Measurements from ENCODE around the gene AFP. TPM values are rescaled to one million over a fixed set of nuclear protein-coding genes. Genes with fewer than 3 reads are reported as not detected.
"Not testable (repeated sequence)": the region's sequence is repeated elsewhere in the genome, so short reads cannot be mapped to it uniquely, and the experiment has no call there.

AFP gene
- total RNA-seq (1.3 TPM), polyA plus RNA-seq (0.66 TPM)
- long read RNA-seq, donor 1 = 0 reads
- long read RNA-seq, donor 2 = 0 reads
- long read RNA-seq, donor 3, partial matches to known transcripts = 0 of 1 reads
- long read RNA-seq, donor 3, other reads (novel, unspliced or antisense) = 0 of 1 reads
- long read RNA-seq, donor 4, partial matches to known transcripts = 0 of 2 reads
- long read RNA-seq, donor 4, other reads (novel, unspliced or antisense) = 0 of 2 reads
- long read RNA-seq, donor 5, transcript AFP-202 (15 exons, 2,484 nt) = major isoform, 18 of 32 reads
- long read RNA-seq, donor 5, partial matches to known transcripts = 13 of 32 reads
- long read RNA-seq, donor 5, other reads (novel, unspliced or antisense) = 0 of 32 reads
- long read RNA-seq, donor 6, partial matches to known transcripts = 0 of 2 reads
- long read RNA-seq, donor 6, other reads (novel, unspliced or antisense) = 0 of 2 reads
- long read RNA-seq, donor 7 = 0 reads
- long read RNA-seq, donor 8, partial matches to known transcripts = 0 of 1 reads
- long read RNA-seq, donor 8, other reads (novel, unspliced or antisense) = 0 of 1 reads
- long read RNA-seq, donor 9, partial matches to known transcripts = 0 of 1 reads
- long read RNA-seq, donor 9, other reads (novel, unspliced or antisense) = 0 of 1 reads
- long read RNA-seq, donor 10, partial matches to known transcripts = 0 of 1 reads
- long read RNA-seq, donor 10, other reads (novel, unspliced or antisense) = 0 of 1 reads

GRCh38 chr4:73435984-73436383 lies at the start of gene AFP:
AFP (plus strand) TSS chr4:73436221; CDS start chr4:73436263, 42 bp downstream.
- no peaks in the 10 kb centered on the region for H3K27me3 ChIP-seq (ENCODE audit: control insufficient read depth in 2 of 2, insufficient read depth in 1 of 2, low read length in 1 of 2)
- no peak within 1 kb of the TSS for H3K27ac ChIP-seq (ENCODE audit: low read depth in 1 of 2, low read length in 1 of 2)
- 96% methylated on average over 1 of the region's 1 CpG for WGBS
- no peak within 1 kb of the TSS for H3K4me3 ChIP-seq (ENCODE audit: low read length in 2 of 2)
- H3K4me1 ChIP-seq (ENCODE audit: control insufficient read depth in 2 of 2, insufficient read depth in 2 of 2, low read length in 2 of 2) = no peaks in the 10 kb centered on the region
- no peaks in the 10 kb centered on the region for H3K9me3 ChIP-seq (ENCODE audit: control insufficient read depth in 2 of 2, insufficient read depth in 1 of 2, low read length in 1 of 2)
- no peaks in the 10 kb centered on the region for H3K36me3 ChIP-seq (ENCODE audit: control insufficient read depth in 2 of 2, insufficient read depth in 2 of 2, low read length in 1 of 2)
- DNase-seq (ENCODE audit: low read depth in 6 of 9, low spot score in 9 of 9) = no peak

- H3K4me3 ChIP-seq (ENCODE audit: low read length in 2 of 2) = no peak overlapping the region
- no peak for DNase-seq (ENCODE audit: low read depth in 6 of 9, low spot score in 9 of 9)
- no peaks in the 10 kb centered on the region for H3K4me1 ChIP-seq (ENCODE audit: control insufficient read depth in 2 of 2, insufficient read depth in 2 of 2, low read length in 2 of 2)
- no peak overlapping the region for H3K27ac ChIP-seq (ENCODE audit: low read depth in 1 of 2, low read length in 1 of 2)
- no peaks in the 10 kb centered on the region for H3K36me3 ChIP-seq (ENCODE audit: control insufficient read depth in 2 of 2, insufficient read depth in 2 of 2, low read length in 1 of 2)
- H3K9me3 ChIP-seq (ENCODE audit: control insufficient read depth in 2 of 2, insufficient read depth in 1 of 2, low read length in 1 of 2) = no peaks in the 10 kb centered on the region
- no peaks in the 10 kb centered on the region for H3K27me3 ChIP-seq (ENCODE audit: control insufficient read depth in 2 of 2, insufficient read depth in 1 of 2, low read length in 1 of 2)
These were observed 48.5 kb upstream of the AFP start for GRCh38 chr4:73387552-73387951.

GRCh38 chr4:73388887-73389286 lies 47.1 kb upstream of the AFP start:
- no peaks in the 10 kb centered on the region for H3K4me1 ChIP-seq (ENCODE audit: control insufficient read depth in 2 of 2, insufficient read depth in 2 of 2, low read length in 2 of 2)
- WGBS = 93% methylated on average over 1 of the region's 1 CpG
- no peak overlapping the region for H3K4me3 ChIP-seq (ENCODE audit: low read length in 2 of 2)
- no peaks in the 10 kb centered on the region for H3K9me3 ChIP-seq (ENCODE audit: control insufficient read depth in 2 of 2, insufficient read depth in 1 of 2, low read length in 1 of 2)
- H3K36me3 ChIP-seq (ENCODE audit: control insufficient read depth in 2 of 2, insufficient read depth in 2 of 2, low read length in 1 of 2) = no peaks in the 10 kb centered on the region
- no peaks in the 10 kb centered on the region for H3K27me3 ChIP-seq (ENCODE audit: control insufficient read depth in 2 of 2, insufficient read depth in 1 of 2, low read length in 1 of 2)
- DNase-seq (ENCODE audit: low read depth in 6 of 9, low spot score in 9 of 9) = no peak
- no peak overlapping the region for H3K27ac ChIP-seq (ENCODE audit: low read depth in 1 of 2, low read length in 1 of 2)

DNA sequence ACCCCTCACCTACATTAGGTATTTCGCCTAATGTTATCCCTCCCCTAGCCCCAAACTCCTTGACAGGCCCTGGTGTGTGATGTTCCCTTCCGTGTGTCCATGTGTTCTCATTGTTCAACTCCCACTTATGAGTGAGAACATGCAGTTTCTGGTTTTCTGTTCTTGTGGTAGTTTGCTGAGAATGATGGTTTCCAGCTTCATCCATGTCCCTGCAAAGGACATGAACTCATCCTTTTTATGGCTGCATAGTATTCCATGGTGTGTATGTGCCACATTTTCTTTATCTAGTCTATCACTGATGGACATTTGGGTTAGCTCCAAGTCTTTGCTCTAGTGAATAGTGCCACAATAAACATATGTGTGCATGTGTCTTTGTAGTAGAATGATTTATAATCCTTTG lies 46.4 kb upstream of the AFP start:
- DNase-seq (ENCODE audit: low read depth in 6 of 9, low spot score in 9 of 9); H3K27ac ChIP-seq (ENCODE audit: low read depth in 1 of 2, low read length in 1 of 2); H3K36me3 ChIP-seq (ENCODE audit: control insufficient read depth in 2 of 2, insufficient read depth in 2 of 2, low read length in 1 of 2); H3K27me3 ChIP-seq (ENCODE audit: control insufficient read depth in 2 of 2, insufficient read depth in 1 of 2, low read length in 1 of 2); H3K9me3 ChIP-seq (ENCODE audit: control insufficient read depth in 2 of 2, insufficient read depth in 1 of 2, low read length in 1 of 2); H3K4me1 ChIP-seq (ENCODE audit: control insufficient read depth in 2 of 2, insufficient read depth in 2 of 2, low read length in 2 of 2); H3K4me3 ChIP-seq (ENCODE audit: low read length in 2 of 2): not testable (repeated sequence)
- WGBS = 100% methylated on average over 2 of the region's 2 CpGs

GRCh38 chr4:73391774-73392173 lies 44.2 kb upstream of the AFP start:
- no peak for DNase-seq (ENCODE audit: low read depth in 6 of 9, low spot score in 9 of 9)
- Histone ChIP-seq H3K27me3 (ENCODE audit: control insufficient read depth in 2 of 2, insufficient read depth in 1 of 2, low read length in 1 of 2) (no peaks in the 10 kb centered on the region), H3K9me3 (ENCODE audit: control insufficient read depth in 2 of 2, insufficient read depth in 1 of 2, low read length in 1 of 2) (no peaks in the 10 kb centered on the region), H3K27ac (ENCODE audit: low read depth in 1 of 2, low read length in 1 of 2) (no peak overlapping the region), H3K4me3 (ENCODE audit: low read length in 2 of 2) (no peak overlapping the region), H3K36me3 (ENCODE audit: control insufficient read depth in 2 of 2, insufficient read depth in 2 of 2, low read length in 1 of 2) (no peaks in the 10 kb centered on the region), H3K4me1 (ENCODE audit: control insufficient read depth in 2 of 2, insufficient read depth in 2 of 2, low read length in 2 of 2) (no peaks in the 10 kb centered on the region)

DNA sequence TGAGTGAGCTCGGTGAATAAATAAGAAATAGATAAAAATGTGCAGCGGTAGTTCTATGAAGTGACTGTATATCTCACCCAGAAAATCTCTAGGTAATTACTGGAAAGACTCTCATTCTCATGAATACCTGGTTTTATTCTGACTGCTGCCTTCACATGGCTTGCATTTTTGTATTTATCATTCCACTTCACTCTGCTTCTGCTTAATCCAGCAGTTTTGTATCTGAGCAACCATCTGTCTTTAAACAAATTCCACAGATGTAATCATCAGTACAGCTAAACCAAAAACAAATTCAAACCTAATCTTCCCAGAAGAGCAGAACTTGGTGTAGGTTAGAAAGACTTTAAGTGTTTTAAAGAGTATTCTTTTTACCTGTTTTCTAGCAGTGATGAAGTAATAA lies 43.1 kb upstream of the AFP start:
- 98% methylated on average over 2 of the region's 2 CpGs for WGBS
- no peak overlapping the region for H3K27ac ChIP-seq (ENCODE audit: low read depth in 1 of 2, low read length in 1 of 2)
- peaks cover 0 to 4% of the 10 kb centered on the region in 2 donors for H3K27me3 ChIP-seq (ENCODE audit: control insufficient read depth in 2 of 2, insufficient read depth in 1 of 2, low read length in 1 of 2)
- no peaks in the 10 kb centered on the region for H3K36me3 ChIP-seq (ENCODE audit: control insufficient read depth in 2 of 2, insufficient read depth in 2 of 2, low read length in 1 of 2)
- no peak for DNase-seq (ENCODE audit: low read depth in 6 of 9, low spot score in 9 of 9)
- H3K4me3 ChIP-seq (ENCODE audit: low read length in 2 of 2) = no peak overlapping the region
- no peaks in the 10 kb centered on the region for H3K9me3 ChIP-seq (ENCODE audit: control insufficient read depth in 2 of 2, insufficient read depth in 1 of 2, low read length in 1 of 2)
- no peaks in the 10 kb centered on the region for H3K4me1 ChIP-seq (ENCODE audit: control insufficient read depth in 2 of 2, insufficient read depth in 2 of 2, low read length in 2 of 2)

GRCh38 chr4:73396304-73396703 lies 39.7 kb upstream of the AFP start:
- H3K9me3 ChIP-seq (ENCODE audit: control insufficient read depth in 2 of 2, insufficient read depth in 1 of 2, low read length in 1 of 2) = no peaks in the 10 kb centered on the region
- no peaks in the 10 kb centered on the region for H3K36me3 ChIP-seq (ENCODE audit: control insufficient read depth in 2 of 2, insufficient read depth in 2 of 2, low read length in 1 of 2)
- H3K4me3 ChIP-seq (ENCODE audit: low read length in 2 of 2) = no peak overlapping the region
- peaks cover 0 to 5% of the 10 kb centered on the region in 2 donors for H3K27me3 ChIP-seq (ENCODE audit: control insufficient read depth in 2 of 2, insufficient read depth in 1 of 2, low read length in 1 of 2)
- no peak for DNase-seq (ENCODE audit: low read depth in 6 of 9, low spot score in 9 of 9)
- no peak overlapping the region for H3K27ac ChIP-seq (ENCODE audit: low read depth in 1 of 2, low read length in 1 of 2)
- WGBS = 96% methylated on average over 1 of the region's 1 CpG
- H3K4me1 ChIP-seq (ENCODE audit: control insufficient read depth in 2 of 2, insufficient read depth in 2 of 2, low read length in 2 of 2) = no peaks in the 10 kb centered on the region

DNA sequence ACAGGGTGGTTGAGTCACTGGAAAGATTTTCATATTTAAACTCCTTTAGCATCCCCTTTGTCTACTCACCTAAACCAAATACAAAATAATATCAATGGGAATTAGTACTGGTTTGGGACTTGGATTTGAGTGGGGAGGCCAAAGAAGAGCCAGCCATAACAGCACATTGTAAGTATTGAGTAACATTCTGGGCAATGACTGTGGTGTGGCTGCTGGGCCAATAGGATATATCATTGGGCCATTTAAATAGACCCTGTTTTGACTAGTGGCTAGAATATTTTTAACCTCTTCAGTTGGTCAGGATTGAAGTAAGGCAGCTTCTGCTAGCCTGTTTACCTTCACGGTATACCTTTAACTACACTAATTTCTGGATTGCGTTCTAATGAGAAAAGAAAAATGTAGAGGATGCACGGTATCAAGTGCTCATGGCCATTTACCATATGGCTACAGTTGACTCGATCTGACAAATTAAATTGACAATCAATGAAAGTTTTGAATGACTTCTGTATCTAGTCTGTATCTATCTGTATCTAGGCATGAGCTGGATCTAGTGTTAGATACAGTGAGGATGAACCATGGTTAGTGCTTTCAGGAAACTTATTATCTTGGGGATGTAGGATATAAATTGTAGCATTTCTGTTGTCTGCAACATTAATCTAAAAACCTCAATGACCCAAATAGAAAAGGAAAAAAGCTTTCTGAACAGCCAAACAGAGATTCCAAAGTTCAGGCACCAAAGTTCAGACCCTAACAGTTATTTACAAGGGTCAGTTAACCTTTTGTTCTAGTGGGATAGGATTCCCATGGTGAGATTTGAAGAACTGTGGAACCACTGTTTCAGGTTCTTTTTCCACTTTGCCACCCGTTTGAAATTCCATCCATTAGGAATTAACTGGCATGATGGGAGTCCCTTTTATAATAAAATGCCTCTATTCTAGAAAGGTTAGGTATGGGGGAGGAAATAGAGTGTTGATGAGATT lies 38.7 kb upstream of the AFP start:
- Histone ChIP-seq H3K27ac (ENCODE audit: low read depth in 1 of 2, low read length in 1 of 2) (no peak overlapping the region), H3K36me3 (ENCODE audit: control insufficient read depth in 2 of 2, insufficient read depth in 2 of 2, low read length in 1 of 2) (no peaks in the 10 kb centered on the region), H3K9me3 (ENCODE audit: control insufficient read depth in 2 of 2, insufficient read depth in 1 of 2, low read length in 1 of 2) (no peaks in the 10 kb centered on the region), H3K27me3 (ENCODE audit: control insufficient read depth in 2 of 2, insufficient read depth in 1 of 2, low read length in 1 of 2) (peaks cover 0 to 5% of the 10 kb centered on the region in 2 donors), H3K4me3 (ENCODE audit: low read length in 2 of 2) (no peak overlapping the region), H3K4me1 (ENCODE audit: control insufficient read depth in 2 of 2, insufficient read depth in 2 of 2, low read length in 2 of 2) (no peaks in the 10 kb centered on the region)
- WGBS = 93% methylated on average over 5 of the region's 5 CpGs
- no peak for DNase-seq (ENCODE audit: low read depth in 6 of 9, low spot score in 9 of 9)
